Measurements from ENCODE around the gene TATDN2. TPM values are rescaled to one million over a fixed set of nuclear protein-coding genes. Genes with fewer than 3 reads are reported as not detected.

Gene TATDN2
- total RNA-seq, 1 experiment from 2014 or later: 14.1 TPM

DNA sequence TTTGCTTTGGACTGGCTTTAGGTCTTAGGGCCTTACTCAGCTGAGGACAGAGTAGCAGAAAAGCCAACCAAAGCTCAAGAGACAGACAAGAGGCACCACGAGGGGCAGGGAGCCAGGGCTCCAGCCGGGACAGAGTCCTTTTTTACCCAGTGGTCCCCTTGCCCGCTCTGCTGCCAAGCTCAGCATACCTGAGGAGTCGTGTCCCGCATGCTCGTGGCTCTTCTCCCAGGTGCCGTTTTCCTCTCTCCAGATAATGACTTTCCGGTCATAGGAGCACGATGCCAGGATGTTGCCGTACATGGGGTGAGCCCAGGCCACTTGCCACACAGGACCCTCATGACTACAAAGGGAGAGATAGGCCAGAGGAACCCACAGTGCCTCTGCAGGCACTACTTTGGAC lies 64.1 kb downstream of the TATDN2 start:
- no TSS peak for BruUV-seq (replicated peaks)
- CTCF ChIA-PET: no interaction called here
- Histone ChIP-seq H3K4me1 (ENCODE audit: insufficient read depth, low read length) (no peaks in the 10 kb centered on the region), H4K20me1 (ENCODE audit: low read length) (no peaks in the 10 kb centered on the region; the same call in 1 of the 2 replicates), H3K9ac (ENCODE audit: low read length) (no peak overlapping the region), H3K27ac (ENCODE audit: low read length) (no peak overlapping the region), H3K79me2 (ENCODE audit: low read length) (no peaks in the 10 kb centered on the region), H3K27me3 (ENCODE audit: low read length) (no peaks in the 10 kb centered on the region), H3F3A (ENCODE audit: low read length, unreplicated experiment) (no peaks in the 10 kb centered on the region), H2AFZ (ENCODE audit: low read length) (no peak overlapping the region), H3K9me2 (replicated peaks; ENCODE audit: low read length) (no peaks in the 10 kb centered on the region), H3K36me3 (ENCODE audit: low read depth, low read length) (peaks cover 70% of the 10 kb centered on the region), H3K4me3 (ENCODE audit: low read length) (no peak overlapping the region), H3K4me2 (ENCODE audit: low read length) (no peak overlapping the region), H3K9me3 (ENCODE audit: low read length) (no peaks in the 10 kb centered on the region)
- POLR2A ChIA-PET (ENCODE audit: unreplicated experiment): no interaction called here
- intact Hi-C loops (cut with micrococcal nuclease): no loop called here
- no peak for ATAC-seq
- no peak for TF ChIP-seq EZH2 (IDR thresholded peaks at IDR 0.05; ENCODE audit: low read length, unreplicated experiment)
- TF ChIP-seq EZH2phosphoT487 (IDR thresholded peaks at IDR 0.05; ENCODE audit: borderline replicate concordance, low read length): no peak
- TF ChIP-seq, protein P1, sequence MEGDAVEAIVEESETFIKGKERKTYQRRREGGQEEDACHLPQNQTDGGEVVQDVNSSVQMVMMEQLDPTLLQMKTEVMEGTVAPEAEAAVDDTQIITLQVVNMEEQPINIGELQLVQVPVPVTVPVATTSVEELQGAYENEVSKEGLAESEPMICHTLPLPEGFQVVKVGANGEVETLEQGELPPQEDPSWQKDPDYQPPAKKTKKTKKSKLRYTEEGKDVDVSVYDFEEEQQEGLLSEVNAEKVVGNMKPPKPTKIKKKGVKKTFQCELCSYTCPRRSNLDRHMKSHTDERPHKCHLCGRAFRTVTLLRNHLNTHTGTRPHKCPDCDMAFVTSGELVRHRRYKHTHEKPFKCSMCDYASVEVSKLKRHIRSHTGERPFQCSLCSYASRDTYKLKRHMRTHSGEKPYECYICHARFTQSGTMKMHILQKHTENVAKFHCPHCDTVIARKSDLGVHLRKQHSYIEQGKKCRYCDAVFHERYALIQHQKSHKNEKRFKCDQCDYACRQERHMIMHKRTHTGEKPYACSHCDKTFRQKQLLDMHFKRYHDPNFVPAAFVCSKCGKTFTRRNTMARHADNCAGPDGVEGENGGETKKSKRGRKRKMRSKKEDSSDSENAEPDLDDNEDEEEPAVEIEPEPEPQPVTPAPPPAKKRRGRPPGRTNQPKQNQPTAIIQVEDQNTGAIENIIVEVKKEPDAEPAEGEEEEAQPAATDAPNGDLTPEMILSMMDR (conservative IDR thresholded peaks at IDR 0.05; ENCODE audit: low read depth, low read length): no peak
- DNase-seq: no peak

DNA sequence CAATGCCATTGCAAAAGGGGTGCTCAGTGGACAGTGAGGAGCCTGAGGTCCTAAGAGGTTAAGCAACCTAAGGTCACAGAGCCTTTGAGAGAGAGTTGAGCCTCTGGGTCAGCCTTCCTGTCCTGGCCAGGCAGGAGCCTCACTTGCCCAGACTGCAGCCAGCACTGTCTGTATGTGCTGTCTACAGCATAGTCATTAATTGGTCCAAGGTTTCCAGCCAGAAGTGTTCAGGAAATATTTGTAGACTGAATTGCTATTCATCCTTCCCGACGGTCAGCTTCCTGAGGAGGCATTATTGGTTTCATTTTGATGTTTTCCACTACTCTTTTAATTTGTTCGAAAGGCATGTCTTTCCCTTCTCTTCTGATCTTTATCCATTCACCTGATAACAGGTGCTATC lies 64.6 kb downstream of the TATDN2 start:
- Histone ChIP-seq H3F3A (ENCODE audit: low read length, unreplicated experiment) (no peaks in the 10 kb centered on the region), H3K27ac (ENCODE audit: low read length) (no peak overlapping the region), H2AFZ (ENCODE audit: low read length) (no peak overlapping the region), H3K9me3 (ENCODE audit: low read length) (no peaks in the 10 kb centered on the region), H3K79me2 (ENCODE audit: low read length) (peaks cover 2% of the 10 kb centered on the region), H3K9ac (ENCODE audit: low read length) (no peak overlapping the region), H4K20me1 (ENCODE audit: low read length) (peaks cover 3% of the 10 kb centered on the region; the same call in 1 of the 2 replicates), H3K4me2 (ENCODE audit: low read length) (no peak overlapping the region), H3K9me2 (replicated peaks; ENCODE audit: low read length) (no peaks in the 10 kb centered on the region), H3K27me3 (ENCODE audit: low read length) (no peaks in the 10 kb centered on the region), H3K4me1 (ENCODE audit: insufficient read depth, low read length) (no peaks in the 10 kb centered on the region), H3K4me3 (ENCODE audit: low read length) (no peak overlapping the region), H3K36me3 (ENCODE audit: low read depth, low read length) (peaks cover 68% of the 10 kb centered on the region)
- ChIA-PET POLR2A (ENCODE audit: unreplicated experiment) (no interaction called here), CTCF (no interaction called here)
- intact Hi-C loops (cut with micrococcal nuclease): no loop called here
- DNase-seq (no peak), ATAC-seq (no peak)
- BruUV-seq (replicated peaks): no TSS peak
- no peak for TF ChIP-seq EZH2phosphoT487 (IDR thresholded peaks at IDR 0.05; ENCODE audit: borderline replicate concordance, low read length)
- no peak for TF ChIP-seq EZH2 (IDR thresholded peaks at IDR 0.05; ENCODE audit: low read length, unreplicated experiment)
- TF ChIP-seq, protein P1 (conservative IDR thresholded peaks at IDR 0.05; ENCODE audit: low read depth, low read length): no peak

DNA sequence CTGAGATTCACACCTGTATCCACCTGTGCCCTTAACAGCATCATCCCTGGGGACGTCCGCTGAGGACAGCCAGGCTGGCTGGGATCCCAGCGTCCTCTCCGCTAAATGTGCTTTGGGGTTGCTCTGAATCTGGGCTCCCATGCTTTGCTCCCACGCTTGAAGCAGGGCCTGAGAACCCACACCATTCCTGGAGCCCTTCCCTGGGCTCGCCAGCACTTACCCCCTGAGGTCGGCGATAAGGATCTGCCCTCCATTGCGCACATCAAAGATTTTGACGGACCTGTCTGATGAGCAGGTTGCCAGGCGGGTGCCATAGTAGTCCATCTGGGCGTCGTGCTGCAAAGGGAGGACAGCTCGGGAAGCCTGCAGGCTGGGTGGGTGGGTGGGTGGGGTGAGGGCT lies 66.8 kb downstream of the TATDN2 start:
- Histone ChIP-seq H3K9ac (ENCODE audit: low read length) (no peak overlapping the region), H3K9me3 (ENCODE audit: low read length) (no peaks in the 10 kb centered on the region), H3K9me2 (replicated peaks; ENCODE audit: low read length) (no peaks in the 10 kb centered on the region), H3K27me3 (ENCODE audit: low read length) (no peaks in the 10 kb centered on the region), H3K4me3 (ENCODE audit: low read length) (no peak overlapping the region), H4K20me1 (ENCODE audit: low read length) (peaks cover 15% of the 10 kb centered on the region; the same call in 1 of the 2 replicates), H3F3A (ENCODE audit: low read length, unreplicated experiment) (no peaks in the 10 kb centered on the region), H3K4me1 (ENCODE audit: insufficient read depth, low read length) (no peaks in the 10 kb centered on the region; the same call in 1 of the 2 replicates), H3K4me2 (ENCODE audit: low read length) (no peak overlapping the region), H3K27ac (ENCODE audit: low read length) (no peak overlapping the region), H3K79me2 (ENCODE audit: low read length) (peaks cover 24% of the 10 kb centered on the region), H3K36me3 (ENCODE audit: low read depth, low read length) (peaks cover 68% of the 10 kb centered on the region), H2AFZ (ENCODE audit: low read length) (no peak overlapping the region)
- intact Hi-C loops (cut with micrococcal nuclease): no loop called here
- ChIA-PET POLR2A (ENCODE audit: unreplicated experiment) (no interaction called here), CTCF (no interaction called here)
- no peak for ATAC-seq
- no TSS peak for BruUV-seq (replicated peaks)
- DNase-seq: no peak
- TF ChIP-seq EZH2 (IDR thresholded peaks at IDR 0.05; ENCODE audit: low read length, unreplicated experiment) (no peak), EZH2phosphoT487 (IDR thresholded peaks at IDR 0.05; ENCODE audit: borderline replicate concordance, low read length) (no peak)
- TF ChIP-seq, protein P1 (conservative IDR thresholded peaks at IDR 0.05; ENCODE audit: low read depth, low read length): no peak

All from PC-3 (cell line).